ENCODE data around the gene TMEM119. TPM values are rescaled to one million over a fixed set of nuclear protein-coding genes. Genes with fewer than 3 reads are reported as not detected.

The TMEM119 gene
- total and polyA plus RNA-seq, 9 of the 15 experiments (the other 6 are each of a cell fraction or from before 2014, with no cell fraction given) = 0.18 TPM; not detected in 8

DNA sequence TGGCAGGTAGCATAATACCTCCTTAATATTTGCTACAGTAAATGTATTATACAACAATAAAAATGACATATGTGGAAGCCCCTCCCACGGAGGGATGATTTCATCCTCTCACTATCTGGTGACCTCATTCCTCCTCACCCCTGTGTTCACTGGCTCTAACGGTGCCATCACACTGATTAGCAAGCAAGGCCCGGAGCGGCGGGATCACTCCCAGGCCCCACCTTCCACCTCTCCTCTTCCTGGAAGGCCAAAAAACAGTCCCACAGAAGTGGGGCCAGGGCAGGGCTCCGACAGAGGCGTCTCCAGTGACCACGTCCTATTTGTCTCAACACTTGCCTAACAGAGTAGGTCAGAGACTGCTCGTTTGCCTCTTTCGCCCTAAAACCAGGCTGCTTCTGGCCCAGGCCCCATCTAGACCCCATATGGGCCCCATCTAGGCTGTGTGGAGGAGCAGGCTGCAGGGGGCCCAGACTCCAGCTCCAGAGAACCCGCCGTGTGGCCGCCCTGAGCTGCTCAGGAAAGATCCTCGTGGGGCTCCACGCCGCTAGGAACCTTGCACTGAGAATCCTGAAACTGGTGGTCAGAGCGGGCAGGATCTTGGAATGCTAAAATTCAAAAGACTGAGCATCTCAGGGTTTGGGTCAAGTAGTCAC, 32.1 kb upstream of the TMEM119 start (continued):
- TF ChIP-seq, protein P1, sequence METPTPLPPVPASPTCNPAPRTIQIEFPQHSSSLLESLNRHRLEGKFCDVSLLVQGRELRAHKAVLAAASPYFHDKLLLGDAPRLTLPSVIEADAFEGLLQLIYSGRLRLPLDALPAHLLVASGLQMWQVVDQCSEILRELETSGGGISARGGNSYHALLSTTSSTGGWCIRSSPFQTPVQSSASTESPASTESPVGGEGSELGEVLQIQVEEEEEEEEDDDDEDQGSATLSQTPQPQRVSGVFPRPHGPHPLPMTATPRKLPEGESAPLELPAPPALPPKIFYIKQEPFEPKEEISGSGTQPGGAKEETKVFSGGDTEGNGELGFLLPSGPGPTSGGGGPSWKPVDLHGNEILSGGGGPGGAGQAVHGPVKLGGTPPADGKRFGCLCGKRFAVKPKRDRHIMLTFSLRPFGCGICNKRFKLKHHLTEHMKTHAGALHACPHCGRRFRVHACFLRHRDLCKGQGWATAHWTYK (CRISPR knock-in tag; IDR thresholded peaks at IDR 0.05) = peak; percentile 57
- TF ChIP-seq ATF1 (CRISPR knock-in tag; IDR thresholded peaks at IDR 0.05) (no peak), ATF1 (tag; IDR thresholded peaks at IDR 0.05) (peak; percentile 93), CHD7 (IDR thresholded peaks at IDR 0.05; ENCODE audit: low read depth, low read length) (no peak), ERF (CRISPR knock-in tag; IDR thresholded peaks at IDR 0.05) (peak; percentile 57; the same call in 1 of the 2 replicates), ATF4 (CRISPR knock-in tag; IDR thresholded peaks at IDR 0.05) (0 out of 2 replicates have a peak, but pooled peaks have one; percentile 54), ZNF121 (CRISPR knock-in tag; conservative IDR thresholded peaks at IDR 0.05) (no peak), ZNF589 (CRISPR knock-in tag; IDR thresholded peaks at IDR 0.05; ENCODE audit: low read depth) (peak; percentile 92)
- TF ChIP-seq, protein P2, sequence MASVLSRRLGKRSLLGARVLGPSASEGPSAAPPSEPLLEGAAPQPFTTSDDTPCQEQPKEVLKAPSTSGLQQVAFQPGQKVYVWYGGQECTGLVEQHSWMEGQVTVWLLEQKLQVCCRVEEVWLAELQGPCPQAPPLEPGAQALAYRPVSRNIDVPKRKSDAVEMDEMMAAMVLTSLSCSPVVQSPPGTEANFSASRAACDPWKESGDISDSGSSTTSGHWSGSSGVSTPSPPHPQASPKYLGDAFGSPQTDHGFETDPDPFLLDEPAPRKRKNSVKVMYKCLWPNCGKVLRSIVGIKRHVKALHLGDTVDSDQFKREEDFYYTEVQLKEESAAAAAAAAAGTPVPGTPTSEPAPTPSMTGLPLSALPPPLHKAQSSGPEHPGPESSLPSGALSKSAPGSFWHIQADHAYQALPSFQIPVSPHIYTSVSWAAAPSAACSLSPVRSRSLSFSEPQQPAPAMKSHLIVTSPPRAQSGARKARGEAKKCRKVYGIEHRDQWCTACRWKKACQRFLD (CRISPR knock-in tag; IDR thresholded peaks at IDR 0.05) = peak; percentile 74; the same call in 1 of the 2 replicates
